Subcutaneous preadipocyte (primary cell): ENCODE results near the gene MUCL3. TPM values are rescaled to one million over a fixed set of nuclear protein-coding genes. Genes with fewer than 3 reads are reported as not detected.

Experiments
- small RNA-seq: library from RNA; depleted of rRNA; stranded (forward); fragments of <200 nt; gene quantifications from one replicate; pipeline ENCODE3, GENCODE V24; 2012
- total RNA-seq: library from RNA; depleted of rRNA; stranded (reverse); fragments of >200 nt; gene quantifications from 2 replicates; pipeline ENCODE4 v1.2.3, GENCODE V29; 2012

MUCL3 gene
- not detected in 2 replicates for total RNA-seq

GRCh38 chr6:30940361-30940986 is at the start of gene MUCL3:
Gene MUCL3, plus strand, starts transcription at chr6:30940973. Its CDS starts 27 bp downstream, at chr6:30941000.

GRCh38 chr6:30907758-30908591 is 32.8 kb upstream of the MUCL3 start, which contains the start of gene GTF2H4:
Gene GTF2H4, plus strand, starts transcription at chr6:30908207.

DNA sequence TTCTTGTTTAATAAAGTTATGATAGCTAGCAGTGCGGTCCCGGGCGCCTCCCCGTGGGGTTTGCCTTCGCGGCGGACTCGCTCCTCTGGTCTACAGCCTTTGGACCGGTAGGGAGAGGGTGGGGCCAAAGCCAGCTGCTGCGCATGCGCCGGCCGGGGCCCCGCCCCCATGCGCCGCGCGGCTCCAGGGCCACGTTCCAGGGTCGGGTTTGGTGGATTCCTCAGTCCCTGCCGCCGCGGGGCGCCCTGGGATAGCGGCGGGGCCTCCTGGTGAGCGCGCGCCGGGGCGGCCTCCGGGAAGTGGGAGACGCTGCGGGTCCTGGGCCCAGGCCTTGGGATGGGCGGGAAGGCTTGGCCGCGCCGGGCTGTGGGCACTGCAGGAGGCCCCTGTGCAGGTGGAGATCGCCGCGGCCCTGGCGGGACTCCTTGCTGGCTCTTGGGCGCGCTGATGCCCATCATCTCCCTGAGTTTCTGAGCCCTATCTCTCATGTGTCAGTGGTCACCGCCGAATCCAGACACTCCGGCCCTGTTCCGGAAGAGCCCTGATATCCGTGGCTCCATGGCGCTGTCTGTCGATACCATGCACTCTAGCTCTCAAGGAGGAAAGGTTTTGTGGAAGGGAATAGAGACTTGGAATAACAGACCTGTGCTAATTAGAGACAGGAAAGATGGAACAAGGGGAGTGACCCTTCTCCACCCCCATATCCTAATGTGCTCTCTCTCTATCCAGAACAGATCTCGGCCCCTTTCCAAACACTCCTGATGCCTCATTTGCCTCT is 26.5 kb upstream of the MUCL3 start, which contains the start of gene VARS2:
Gene VARS2 (plus strand): TSS at position 163 of the 778 bp plus-strand sequence. CDS start 599 bp downstream, at position 762.

GRCh38 chr6:30931969-30932645 is 8.7 kb upstream of the MUCL3 start, which contains the start of gene SFTA2:
Gene SFTA2, minus strand, starts transcription at chr6:30932170. Its CDS starts 74 bp downstream, at chr6:30932096.

GRCh38 chr6:30983439-30983838 is 42.7 kb downstream of the MUCL3 start, which contains the start of gene MUC21:
Gene MUC21, plus strand, starts transcription at chr6:30983718. Its CDS starts 241 bp downstream, at chr6:30983959.

Small RNA genes within 50 kb of the gene (small RNA-seq; reads per million reads assigned to genes)
- gene RF00019: not detected

Other genes starting within 250 kb of the MUCL3 start
- 7.7 and 9.0 TPM in 2 replicates for gene NRM, start 250.0 kb upstream of the MUCL3 start, total RNA-seq
- 6.2 and 10.0 TPM in 2 replicates for gene MDC1, start 223.7 kb upstream of the MUCL3 start, total RNA-seq
- 819 and 1,073 TPM in 2 replicates for gene TUBB, start 220.6 kb upstream of the MUCL3 start, total RNA-seq
- 88.4 and 104 TPM in 2 replicates for gene FLOT1, start 198.3 kb upstream of the MUCL3 start, total RNA-seq
- 8.8 and 13.7 TPM in 2 replicates for gene IER3, start 196.4 kb upstream of the MUCL3 start, total RNA-seq
- 2.6 and 3.9 TPM in 2 replicates for gene DDR1, start 56.5 kb upstream of the MUCL3 start, total RNA-seq
- gene GTF2H4, start 32.8 kb upstream of the MUCL3 start, total RNA-seq: 8.1 and 11.3 TPM in 2 replicates
- 10.7 and 18.4 TPM in 2 replicates for gene VARS2, start 26.7 kb upstream of the MUCL3 start, total RNA-seq
- not detected in 2 replicates for gene SFTA2, start 8.8 kb upstream of the MUCL3 start, total RNA-seq
- not detected in 2 replicates for gene MUC21, start 42.7 kb downstream of the MUCL3 start, total RNA-seq
- gene MUC22, start 69.5 kb downstream of the MUCL3 start, total RNA-seq: not detected in 2 replicates
- gene C6orf15, start 171.6 kb downstream of the MUCL3 start, total RNA-seq: not detected in 2 replicates
- gene PSORS1C1, start 173.8 kb downstream of the MUCL3 start, total RNA-seq: 0.37 and 0.39 TPM in 2 replicates
- not detected in 2 replicates for gene CDSN, start 179.5 kb downstream of the MUCL3 start, total RNA-seq
- gene PSORS1C2, start 198.1 kb downstream of the MUCL3 start, total RNA-seq: not detected in 2 replicates
- 11.4 and 18.0 TPM in 2 replicates for gene CCHCR1, start 216.8 kb downstream of the MUCL3 start, total RNA-seq
- gene TCF19, start 217.6 kb downstream of the MUCL3 start, total RNA-seq: 13.6 and 25.2 TPM in 2 replicates
- gene POU5F1, start 229.7 kb downstream of the MUCL3 start, total RNA-seq: 0.59 TPM in 1 of 2 replicates, not detected in the other